CD4-positive, alpha-beta T cell (primary cell): ENCODE data around the gene KITLG. TPM values are rescaled to one million over a fixed set of nuclear protein-coding genes. Genes with fewer than 3 reads are reported as not detected.

Experiments used
- ATAC-seq: fragments of 200-7000 bp; cut with Tn5 transposase; one replicate; pipeline ENCODE4 v1.10.0; 2022; ENCODE audit warnings: mild to moderate bottlenecking; ENCODE audit not compliant: poor library complexity
- CTCF ChIA-PET: fragments of 350-600 bp; sonication (Branson Sonifier 250); formaldehyde crosslinking; loops from one replicate; lab custom pipeline; 2021; ENCODE audit warnings: antibody characterized with exemption, inconsistent platforms; lab: Charles Lee
- POLR2A ChIA-PET: fragments of 350-600 bp; sonication (Branson Sonifier 250); formaldehyde crosslinking; loops from one replicate; lab custom pipeline; 2021; ENCODE audit warnings: antibody characterized with exemption, inconsistent platforms; lab: Charles Lee
- DNase-seq, 14 experiments: peaks; one replicate each; pipeline ENCODE4 v3.0.0-alpha.2; 2013 to 2020; ENCODE audit warnings: mixed read lengths in 2 of 14
- H3K27ac ChIP-seq, 2 donors: one replicate each; pipeline versions ENCODE4 v1.5.1 to v1.7.0; 2013; ENCODE audit warnings: low read length in 2 of 2, low read depth in 1 of 2, mild to moderate bottlenecking in 1 of 2
- H3K27me3 ChIP-seq, 2 experiments: 1 replicate in 1 of 2; 2 replicates in 1 of 2; pipeline versions ENCODE4 v1.6.1 to v1.7.0; 2013; ENCODE audit warnings: low read length in 2 of 2, control low read depth in 1 of 2, mild to moderate bottlenecking in 1 of 2, moderate library complexity in 1 of 2; ENCODE audit not compliant: insufficient read depth in 2 of 2, control insufficient read depth in 1 of 2
- H3K36me3 ChIP-seq: one replicate; pipeline ENCODE4 v1.6.1; 2013; ENCODE audit warnings: low read length, control low read depth; ENCODE audit not compliant: insufficient read depth
- H3K4me1 ChIP-seq: one replicate; pipeline ENCODE4 v1.6.1; 2013; ENCODE audit warnings: low read length, control low read depth; ENCODE audit not compliant: insufficient read depth
- H3K4me3 ChIP-seq: one replicate; pipeline ENCODE4 v1.5.1; 2013; ENCODE audit warnings: mild to moderate bottlenecking, low read length, moderate library complexity
- H3K9me3 ChIP-seq, 2 experiments: 1 replicate in 1 of 2; 2 replicates in 1 of 2; pipeline versions ENCODE4 v1.6.1 to v1.7.0; 2013; ENCODE audit warnings: low read length in 2 of 2, mild to moderate bottlenecking in 2 of 2, control low read depth in 1 of 2, moderate library complexity in 1 of 2; ENCODE audit not compliant: control insufficient read depth in 1 of 2, insufficient read depth in 1 of 2
- H3K27ac Mint-ChIP-seq: one replicate; pipeline ENCODE4 v1.8.0; 2020; ENCODE audit warnings: mixed read lengths
- H3K27me3 Mint-ChIP-seq: one replicate; pipeline ENCODE4 v1.8.0; 2021; ENCODE audit warnings: mixed read lengths
- H3K36me3 Mint-ChIP-seq: one replicate; pipeline ENCODE4 v1.8.0; 2021; ENCODE audit warnings: low read depth, mixed read lengths
- H3K4me1 Mint-ChIP-seq: one replicate; pipeline ENCODE4 v1.8.0; 2021; ENCODE audit warnings: low read depth, mixed read lengths
- H3K4me3 Mint-ChIP-seq: one replicate; pipeline ENCODE4 v1.8.0; 2020; ENCODE audit warnings: mild to moderate bottlenecking, mixed read lengths
- H3K9me3 Mint-ChIP-seq: one replicate; pipeline ENCODE4 v1.8.0; 2020; ENCODE audit warnings: mixed read lengths
- CTCF ChIP-seq: fragments of 200-600 bp; IDR thresholded peaks from one replicate; pipeline ENCODE4 v1.8.0; 2022; ENCODE audit warnings: antibody characterized with exemption, mild to moderate bottlenecking
- intact Hi-C, 2 experiments: fragments of 100-400 bp; cut with DNase I in 1 of 2; cut with micrococcal nuclease in 1 of 2; formaldehyde crosslinking; loops; one replicate each; pipeline versions ENCODE4 v1.15.1 to v1.9.0; 2023 to 2025; cut with DNase I, micrococcal nuclease
- total RNA-seq, 174 experiments: library from RNA in 2 of 174; stranded (reverse) in 2 of 174; gene quantifications; one replicate each; pipeline ENCODE4 v1.2.3 and lab custom pipeline; 2021 to 2026

Gene KITLG
- total RNA-seq, 2 experiments from 2014 or later, result not detected

GRCh38 chr12:88529531-88530488 is 50.5 kb downstream of the KITLG start:
- ATAC-seq, result no peak

GRCh38 chr12:88522961-88523360 is 57.3 kb downstream of the KITLG start:
- Histone ChIP-seq H3K27me3 (no peaks in the 10 kb centered on the region), H3K4me3 (no peak overlapping the region), H3K9me3 (no peaks in the 10 kb centered on the region), H3K4me1 (no peaks in the 10 kb centered on the region), H3K36me3 (no peaks in the 10 kb centered on the region), H3K27ac (no peak overlapping the region)
- Mint-ChIP-seq H3K9me3 (no peaks in the 10 kb centered on the region), H3K4me1 (no peaks in the 10 kb centered on the region), H3K27ac (no peak overlapping the region), H3K36me3 (no peaks in the 10 kb centered on the region), H3K27me3 (no peaks in the 10 kb centered on the region), H3K4me3 (no peak overlapping the region)
- ChIA-PET POLR2A (no interaction called here), CTCF (no interaction called here)
- no peak for TF ChIP-seq CTCF
- ATAC-seq, result no peak
- intact Hi-C loops, result no loop called here
- no peak for DNase-seq

More at GRCh38 chr12:88529531-88530488, 50.5 kb downstream of the KITLG start:
- Histone ChIP-seq H3K27ac (no peak overlapping the region), H3K36me3 (no peaks in the 10 kb centered on the region), H3K4me3 (no peak overlapping the region), H3K4me1 (no peaks in the 10 kb centered on the region), H3K27me3 (no peaks in the 10 kb centered on the region), H3K9me3 (no peaks in the 10 kb centered on the region)
- Mint-ChIP-seq H3K4me3 (no peak overlapping the region), H3K27ac (no peak overlapping the region), H3K27me3 (no peaks in the 10 kb centered on the region), H3K36me3 (no peaks in the 10 kb centered on the region), H3K4me1 (no peaks in the 10 kb centered on the region), H3K9me3 (peaks cover 2% of the 10 kb centered on the region)
- DNase-seq, result no peak
- intact Hi-C loops, result no loop called here
- CTCF ChIA-PET, result no interaction called here
- POLR2A ChIA-PET, result no interaction called here
- no peak for TF ChIP-seq CTCF

GRCh38 chr12:88520436-88520820 is 59.8 kb downstream of the KITLG start:
- intact Hi-C loops, result no loop called here
- Histone ChIP-seq H3K27me3 (no peaks in the 10 kb centered on the region), H3K27ac (no peak overlapping the region), H3K4me1 (no peaks in the 10 kb centered on the region), H3K9me3 (no peaks in the 10 kb centered on the region), H3K36me3 (no peaks in the 10 kb centered on the region), H3K4me3 (no peak overlapping the region)
- no peak for ATAC-seq
- CTCF ChIA-PET, result no interaction called here
- Mint-ChIP-seq H3K9me3 (no peaks in the 10 kb centered on the region), H3K27ac (no peak overlapping the region), H3K4me1 (no peaks in the 10 kb centered on the region), H3K36me3 (no peaks in the 10 kb centered on the region), H3K4me3 (no peak overlapping the region), H3K27me3 (no peaks in the 10 kb centered on the region)
- TF ChIP-seq CTCF, result no peak
- POLR2A ChIA-PET, result no interaction called here
- no peak for DNase-seq
